ENCODE results near the gene NANP. TPM values are rescaled to one million over a fixed set of nuclear protein-coding genes. Genes with fewer than 3 reads are reported as not detected.

NANP gene
- total RNA-seq, 1 experiment from 2014 or later = 7.5 TPM

DNA sequence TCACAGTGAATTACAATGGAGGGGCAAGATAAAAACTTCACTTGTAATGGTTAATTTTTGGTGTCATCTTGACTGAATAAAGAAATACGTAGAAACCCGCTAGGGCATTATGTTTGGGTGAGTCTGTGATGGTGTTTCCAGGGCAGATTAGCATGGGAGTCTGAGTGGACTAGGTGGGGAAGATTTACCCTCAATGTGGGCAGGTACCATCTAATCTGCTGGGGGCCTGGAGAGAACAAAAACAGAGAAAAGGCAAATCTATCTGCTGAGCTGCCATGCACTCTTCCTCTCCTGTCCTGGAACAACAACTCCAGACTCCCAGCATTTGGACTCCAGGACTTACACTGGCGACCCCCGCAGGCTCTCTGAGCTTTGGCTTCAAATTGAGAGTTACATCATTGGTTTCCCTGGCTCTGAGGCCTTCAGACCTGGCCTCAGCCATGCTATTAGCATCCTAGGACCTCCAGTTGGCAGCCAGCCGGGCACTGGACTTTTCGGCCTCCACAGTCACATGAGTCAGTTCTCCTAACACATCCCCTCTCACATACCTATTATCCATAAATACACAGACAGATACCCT is 58.1 kb downstream of the NANP start:
- DNase-seq = no peak
- no peaks in the 10 kb centered on the region for H3F3A ChIP-seq (ENCODE audit: insufficient read depth, low read depth)
- no peaks in the 10 kb centered on the region for H4K20me1 ChIP-seq (ENCODE audit: insufficient read depth)
- no peaks in the 10 kb centered on the region for H3K9me3 ChIP-seq (ENCODE audit: insufficient read depth, low read depth)
- ChIA-PET CTCF (interaction anchor here (0.6 to 0.7 kb wide), 2 partner anchors 96 to 123 kb away, joined by 3 to 4 read pairs; no protein-coding TSS in a partner anchor), POLR2A (ENCODE audit: unreplicated experiment) (no interaction called here)
- H3K9me2 ChIP-seq (ENCODE audit: insufficient read depth) = no peaks in the 10 kb centered on the region
- H3K4me1 ChIP-seq (replicated peaks; ENCODE audit: insufficient read depth) = no peaks in the 10 kb centered on the region
- BruUV-seq (replicated peaks) = no TSS peak
- no peaks in the 10 kb centered on the region for H3K36me3 ChIP-seq (ENCODE audit: low read depth)
- no peak overlapping the region for H3K4me3 ChIP-seq
- H3K27ac ChIP-seq = no peak overlapping the region
- intact Hi-C loops (cut with micrococcal nuclease; ENCODE audit: unreplicated experiment) = no loop called here
- no peak overlapping the region for H2AFZ ChIP-seq
- TF ChIP-seq, protein P1, sequence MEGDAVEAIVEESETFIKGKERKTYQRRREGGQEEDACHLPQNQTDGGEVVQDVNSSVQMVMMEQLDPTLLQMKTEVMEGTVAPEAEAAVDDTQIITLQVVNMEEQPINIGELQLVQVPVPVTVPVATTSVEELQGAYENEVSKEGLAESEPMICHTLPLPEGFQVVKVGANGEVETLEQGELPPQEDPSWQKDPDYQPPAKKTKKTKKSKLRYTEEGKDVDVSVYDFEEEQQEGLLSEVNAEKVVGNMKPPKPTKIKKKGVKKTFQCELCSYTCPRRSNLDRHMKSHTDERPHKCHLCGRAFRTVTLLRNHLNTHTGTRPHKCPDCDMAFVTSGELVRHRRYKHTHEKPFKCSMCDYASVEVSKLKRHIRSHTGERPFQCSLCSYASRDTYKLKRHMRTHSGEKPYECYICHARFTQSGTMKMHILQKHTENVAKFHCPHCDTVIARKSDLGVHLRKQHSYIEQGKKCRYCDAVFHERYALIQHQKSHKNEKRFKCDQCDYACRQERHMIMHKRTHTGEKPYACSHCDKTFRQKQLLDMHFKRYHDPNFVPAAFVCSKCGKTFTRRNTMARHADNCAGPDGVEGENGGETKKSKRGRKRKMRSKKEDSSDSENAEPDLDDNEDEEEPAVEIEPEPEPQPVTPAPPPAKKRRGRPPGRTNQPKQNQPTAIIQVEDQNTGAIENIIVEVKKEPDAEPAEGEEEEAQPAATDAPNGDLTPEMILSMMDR (conservative IDR thresholded peaks at IDR 0.05) = no peak
- TF ChIP-seq EZH2 (IDR thresholded peaks at IDR 0.05; ENCODE audit: low read depth) = no peak
- no peaks in the 10 kb centered on the region for H3K27me3 ChIP-seq (ENCODE audit: insufficient read depth, low read depth)
- H3K79me2 ChIP-seq (ENCODE audit: low read depth) = no peaks in the 10 kb centered on the region
- H3K4me2 ChIP-seq = no peak overlapping the region

DNA sequence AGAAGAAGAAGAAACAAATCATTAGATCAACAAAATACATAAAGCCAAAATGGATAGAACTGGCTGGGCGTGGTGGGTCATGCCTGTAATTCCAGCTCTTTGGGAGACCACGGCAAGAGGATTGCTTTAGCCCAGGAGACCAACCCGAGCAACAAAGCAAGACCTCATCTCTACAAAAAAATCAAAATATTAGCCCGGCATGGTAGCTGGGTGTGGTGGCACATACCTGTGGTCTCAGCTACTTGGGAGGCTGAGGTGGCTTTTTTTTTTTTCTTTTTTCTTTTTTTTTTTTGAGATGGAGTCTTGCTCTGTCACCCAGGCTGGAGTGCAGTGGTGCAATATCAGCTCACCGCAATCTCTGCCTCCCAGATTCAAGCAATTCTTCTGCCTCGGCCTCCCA is 59.9 kb downstream of the NANP start:
- intact Hi-C loops (cut with micrococcal nuclease; ENCODE audit: unreplicated experiment) = no loop called here
- no peaks in the 10 kb centered on the region for H3K4me1 ChIP-seq (replicated peaks; ENCODE audit: insufficient read depth)
- H3K27ac ChIP-seq = no peak overlapping the region
- no peaks in the 10 kb centered on the region for H3K79me2 ChIP-seq (ENCODE audit: low read depth)
- no peaks in the 10 kb centered on the region for H3K36me3 ChIP-seq (ENCODE audit: low read depth)
- TF ChIP-seq, protein P1 (conservative IDR thresholded peaks at IDR 0.05) = no peak
- TF ChIP-seq EZH2 (IDR thresholded peaks at IDR 0.05; ENCODE audit: low read depth) = no peak
- CTCF ChIA-PET = no interaction called here
- no peak overlapping the region for H3K4me2 ChIP-seq
- no peak overlapping the region for H3K4me3 ChIP-seq
- POLR2A ChIA-PET (ENCODE audit: unreplicated experiment) = no interaction called here
- H4K20me1 ChIP-seq (ENCODE audit: insufficient read depth) = no peaks in the 10 kb centered on the region
- no peaks in the 10 kb centered on the region for H3K9me3 ChIP-seq (ENCODE audit: insufficient read depth, low read depth)
- H3K27me3 ChIP-seq (ENCODE audit: insufficient read depth, low read depth) = no peaks in the 10 kb centered on the region
- no peak overlapping the region for H2AFZ ChIP-seq
- BruUV-seq (replicated peaks) = no TSS peak
- no peaks in the 10 kb centered on the region for H3F3A ChIP-seq (ENCODE audit: insufficient read depth, low read depth)
- no peaks in the 10 kb centered on the region for H3K9me2 ChIP-seq (ENCODE audit: insufficient read depth)
- no peak for DNase-seq

DNA sequence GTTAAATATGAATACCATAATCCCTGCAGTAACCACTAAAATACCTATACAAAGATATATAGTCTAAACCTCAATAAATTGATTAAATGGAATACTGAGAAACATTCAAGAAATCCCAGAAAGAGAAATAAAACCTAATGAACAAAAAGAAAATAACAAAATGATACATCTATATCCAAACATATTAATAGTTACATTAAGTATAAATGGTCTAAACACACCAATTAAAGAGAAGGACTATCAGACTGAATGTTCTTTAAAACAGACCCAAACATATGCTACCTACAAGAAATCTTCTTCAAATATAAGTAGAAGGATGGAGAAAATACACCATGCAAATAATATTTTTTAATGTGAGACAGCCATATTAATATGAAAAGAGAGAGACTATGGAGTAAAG is 60.5 kb downstream of the NANP start:
- Histone ChIP-seq H4K20me1 (ENCODE audit: insufficient read depth) (no peaks in the 10 kb centered on the region), H3K27me3 (ENCODE audit: insufficient read depth, low read depth) (no peaks in the 10 kb centered on the region), H2AFZ (no peak overlapping the region), H3K27ac (no peak overlapping the region), H3K79me2 (ENCODE audit: low read depth) (no peaks in the 10 kb centered on the region), H3F3A (ENCODE audit: insufficient read depth, low read depth) (no peaks in the 10 kb centered on the region), H3K9me3 (ENCODE audit: insufficient read depth, low read depth) (no peaks in the 10 kb centered on the region), H3K4me3 (no peak overlapping the region), H3K9me2 (ENCODE audit: insufficient read depth) (no peaks in the 10 kb centered on the region), H3K4me1 (replicated peaks; ENCODE audit: insufficient read depth) (no peaks in the 10 kb centered on the region), H3K4me2 (no peak overlapping the region), H3K36me3 (ENCODE audit: low read depth) (no peaks in the 10 kb centered on the region)
- DNase-seq = no peak
- no peak for TF ChIP-seq EZH2 (IDR thresholded peaks at IDR 0.05; ENCODE audit: low read depth)
- TF ChIP-seq, protein P1 (conservative IDR thresholded peaks at IDR 0.05) = no peak
- intact Hi-C loops (cut with micrococcal nuclease; ENCODE audit: unreplicated experiment) = no loop called here
- no TSS peak for BruUV-seq (replicated peaks)
- ChIA-PET CTCF (no interaction called here), POLR2A (ENCODE audit: unreplicated experiment) (no interaction called here)

Other genes with a start within 250 kb of the NANP start
- 60.1 and 72.6 TPM in 2 replicates for gene ABHD12, start 233.2 kb downstream of the NANP start, total RNA-seq (2021)
- gene GINS1, start 216.3 kb downstream of the NANP start, total RNA-seq (2021) = 26.6 and 27.8 TPM in 2 replicates
- 19.6 and 39.9 TPM in 2 replicates for gene NINL, start 38.5 kb downstream of the NANP start, total RNA-seq (2021)
- 12.8 and 14.6 TPM in 2 replicates for gene ZNF337, start 72.8 kb upstream of the NANP start, total RNA-seq (2021)

Data from PC-9 (cell line).